Endothelial cell of umbilical vein (primary cell): ENCODE measurements around the gene FGFR3. TPM values are rescaled to one million over a fixed set of nuclear protein-coding genes. Genes with fewer than 3 reads are reported as not detected.

Source experiments
- BruUV-seq: library from RNA; stranded (reverse); fragments of 400-500 nt; replicated peaks from 2 replicates; lab custom pipeline; 2021; lab: Mats Ljungman, UMichigan
- CTCF ChIA-PET: fragments of 300-600, 350-600 bp; sonication (Branson Sonifier 250); formaldehyde crosslinking; loops from one replicate; lab custom pipeline; 2021; ENCODE audit warnings: antibody characterized with exemption, inconsistent platforms; lab: Charles Lee
- POLR2A ChIA-PET: fragments of 300-600, 350-600 bp; sonication (Branson Sonifier 250); formaldehyde crosslinking; loops from one replicate; lab custom pipeline; 2021; ENCODE audit warnings: antibody characterized with exemption, inconsistent platforms; lab: Charles Lee
- DNase-seq: peaks from one replicate; pipeline ENCODE4 v3.0.0-alpha.2; 2011; ENCODE audit warnings: low read depth, low spot score
- FAIRE-seq: peaks from 2 replicates; lab custom pipeline; 2011; peaks lifted over from hg19 to GRCh38; lab: Jason Lieb, UNC
- H2AFZ ChIP-seq: 2 replicates; pipeline ENCODE4 v1.6.0; 2012; ENCODE audit warnings: low read depth, low read length, control low read depth, inconsistent platforms
- H3K27ac ChIP-seq: 2 replicates; pipeline ENCODE4 v1.5.1; 2011; ENCODE audit warnings: low read depth, mild to moderate bottlenecking, control low read depth, low read length, moderate library complexity; ENCODE audit not compliant: insufficient read depth
- H3K27me3 ChIP-seq, 2 experiments: 2 replicates each; pipeline versions ENCODE4 v1.6.0 to v1.6.1; 2011; ENCODE audit warnings: low read length in 2 of 2, mixed read lengths in 1 of 2; ENCODE audit not compliant: control insufficient read depth in 2 of 2, insufficient read depth in 2 of 2
- H3K36me3 ChIP-seq, 2 experiments: 2 replicates in 1 of 2; 3 replicates in 1 of 2; pipeline ENCODE4 v1.5.1; 2011; ENCODE audit warnings: low read length in 2 of 2, mild to moderate bottlenecking in 1 of 2, moderate library complexity in 1 of 2; ENCODE audit not compliant: control insufficient read depth in 2 of 2, insufficient read depth in 2 of 2; ENCODE audit errors: extremely low read depth in 1 of 2
- H3K4me1 ChIP-seq: 3 replicates; pipeline ENCODE4 v1.5.1; 2011; ENCODE audit warnings: mild to moderate bottlenecking, low read length; ENCODE audit not compliant: control insufficient read depth, insufficient read depth; ENCODE audit errors: extremely low read depth
- H3K4me2 ChIP-seq: 2 replicates; pipeline ENCODE4 v1.6.1; 2011; ENCODE audit warnings: low read length, control low read depth, mixed read lengths; ENCODE audit not compliant: insufficient read depth
- H3K4me3 ChIP-seq, 3 experiments: fragments of 200-600 bp in 1 of 3; sonication (generic), shearing (Covaris generic) in 1 of 3; replicated peaks in 1 of 3; 2 replicates each; pipeline ENCODE4 v1.5.1; 2011 to 2016; ENCODE audit warnings: control low read depth in 3 of 3, low read length in 3 of 3, mild to moderate bottlenecking in 2 of 3, inconsistent platforms in 1 of 3, low read depth in 1 of 3, moderate library complexity in 1 of 3; ENCODE audit not compliant: insufficient read depth in 1 of 3
- H3K79me2 ChIP-seq: 2 replicates; pipeline ENCODE4 v1.6.0; 2012; ENCODE audit warnings: low read length, inconsistent platforms; ENCODE audit not compliant: control insufficient read depth, insufficient read depth
- H3K9ac ChIP-seq: replicated peaks from 2 replicates; pipeline ENCODE3; 2011; ENCODE audit warnings: low read length, control low read depth; ENCODE audit not compliant: insufficient read depth; ENCODE audit errors: extremely low read depth
- H3K9me1 ChIP-seq: replicated peaks from 3 replicates; pipeline ENCODE4 v1.6.0; 2011; ENCODE audit warnings: mild to moderate bottlenecking, low read length; ENCODE audit not compliant: control insufficient read depth, insufficient read depth; ENCODE audit errors: extremely low read depth
- H3K9me3 ChIP-seq: replicated peaks from 2 replicates; pipeline ENCODE4 v1.5.1; 2012; ENCODE audit warnings: low read length, inconsistent platforms; ENCODE audit not compliant: control insufficient read depth, insufficient read depth
- H4K20me1 ChIP-seq: replicated peaks from 2 replicates; pipeline ENCODE3; 2011; ENCODE audit warnings: mild to moderate bottlenecking, low read length; ENCODE audit not compliant: control insufficient read depth, insufficient read depth; ENCODE audit errors: extremely low read depth
- EZH2 ChIP-seq: IDR thresholded peaks from 2 replicates; pipeline ENCODE4 v1.6.1; 2012; ENCODE audit warnings: borderline replicate concordance, low read depth, mild to moderate bottlenecking, moderate library complexity, low read length, inconsistent platforms; ENCODE audit not compliant: severe bottlenecking
- FOS ChIP-seq: IDR thresholded peaks from 2 replicates; pipeline ENCODE4 v1.6.1; 2011; ENCODE audit warnings: mild to moderate bottlenecking, low read length, moderate library complexity, borderline replicate concordance; ENCODE audit not compliant: insufficient read depth
- GATA2 ChIP-seq: IDR thresholded peaks from 2 replicates; pipeline ENCODE4 v1.7.0; 2011; ENCODE audit warnings: low read depth, mild to moderate bottlenecking, moderate library complexity, mixed read lengths, low read length; ENCODE audit not compliant: insufficient read length, insufficient read depth
- JUN ChIP-seq: IDR thresholded peaks from 2 replicates; pipeline ENCODE4 v1.6.1; 2011; ENCODE audit warnings: borderline replicate concordance, low read depth; ENCODE audit not compliant: insufficient read length, insufficient read depth
- MYC ChIP-seq: IDR thresholded peaks from one replicate; pipeline ENCODE4 v1.6.1; 2011; ENCODE audit warnings: mild to moderate bottlenecking, low read depth, low read length
- POLR2A ChIP-seq: IDR thresholded peaks from 2 replicates; pipeline ENCODE4 v1.6.1; 2012; ENCODE audit warnings: low read depth, mild to moderate bottlenecking, control low read depth, low read length
- POLR2AphosphoS5 ChIP-seq: IDR thresholded peaks from 2 replicates; pipeline ENCODE4 v1.6.1; 2012; ENCODE audit warnings: low read depth, mild to moderate bottlenecking, control low read depth, low read length, moderate library complexity; ENCODE audit not compliant: insufficient read depth
- dilution Hi-C: fragments of 300-500 bp; cut with MboI; formaldehyde crosslinking; loops from one replicate; pipeline ENCODE4 v1.15.0; 2019; ENCODE audit warnings: low sequenced_read_pairs; ENCODE audit not compliant: extremely low pct_ligation_motif_present
- intact Hi-C: fragments of 100-400 bp; cut with micrococcal nuclease; formaldehyde crosslinking; loops from one replicate; pipeline ENCODE4 v1.10.0; 2022
- polyA plus RNA-seq, 4 experiments: library from polyadenylated mRNA; depleted of rRNA in 3 of 4; stranded (reverse) in 3 of 4; unstranded in 1 of 4; fragments of >200 nt; gene quantifications; 2 replicates each; pipeline versions ENCODE4 v1.2.1 to v1.2.3, GENCODE V29; 2011 to 2012; ENCODE audit warnings: missing spikeins in 1 of 4
- total RNA-seq: library from RNA; stranded (reverse); gene quantifications from 2 replicates; pipeline ENCODE4 v1.2.3, GENCODE V29; 2021
- TF ChIP-seq, protein P1 (sequence below): IDR thresholded peaks from 2 replicates; pipeline ENCODE4 v1.6.1; 2011; ENCODE audit not compliant: insufficient read depth, insufficient read length
- TF ChIP-seq, protein P2 (sequence below), 2 donors: IDR thresholded peaks; 1 replicate in 1 of 2; 2 replicates in 1 of 2; pipeline ENCODE4 v1.5.1; 2011; ENCODE audit warnings: low read length in 2 of 2, mild to moderate bottlenecking in 2 of 2, moderate library complexity in 2 of 2, control low read depth in 1 of 2, inconsistent platforms in 1 of 2, low read depth in 1 of 2; ENCODE audit not compliant: insufficient read depth in 1 of 2; ENCODE audit errors: extremely low read depth in 1 of 2

Gene FGFR3
- total and polyA plus RNA-seq, 2 donors (not counting 3 experiments of a cell fraction or from before 2014, with no cell fraction given), result 0.73 to 1.2 TPM

DNA sequence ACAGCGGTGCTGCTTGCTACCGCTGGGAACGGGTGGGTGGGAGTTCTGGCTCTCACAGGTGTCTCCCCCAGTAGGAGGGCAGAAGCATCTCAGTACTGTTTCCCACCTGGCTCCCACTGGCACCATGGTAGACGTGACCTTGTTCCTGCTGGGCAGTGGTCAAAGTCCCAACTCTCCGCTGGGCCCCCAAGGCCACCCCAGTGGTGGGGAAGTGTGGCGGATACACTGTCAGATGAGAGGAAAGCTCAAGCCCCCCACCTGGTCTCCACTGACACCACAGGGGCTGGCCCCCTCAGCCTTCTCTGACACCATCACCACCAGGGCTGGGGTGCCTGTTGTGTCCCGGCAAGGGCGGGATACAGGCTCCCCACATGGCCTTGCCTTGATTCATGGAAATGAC, 38.2 kb downstream of the FGFR3 start:
- no TSS peak for BruUV-seq
- Histone ChIP-seq H3K9ac (no peak overlapping the region), H3K4me3 (no peak overlapping the region), H2AFZ (no peak overlapping the region), H3K4me2 (no peak overlapping the region), H3K4me1 (no peaks in the 10 kb centered on the region), H3K79me2 (no peaks in the 10 kb centered on the region), H3K9me3 (no peaks in the 10 kb centered on the region), H4K20me1 (no peaks in the 10 kb centered on the region), H3K27ac (no peak overlapping the region), H3K27me3 (no peaks in the 10 kb centered on the region), H3K9me1 (no peaks in the 10 kb centered on the region), H3K36me3 (peaks cover 14 to 48% of the 10 kb centered on the region in 2 experiments)
- dilution Hi-C loops, result no loop called here
- TF ChIP-seq, protein P1, sequence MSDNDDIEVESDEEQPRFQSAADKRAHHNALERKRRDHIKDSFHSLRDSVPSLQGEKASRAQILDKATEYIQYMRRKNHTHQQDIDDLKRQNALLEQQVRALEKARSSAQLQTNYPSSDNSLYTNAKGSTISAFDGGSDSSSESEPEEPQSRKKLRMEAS, result no peak
- TF ChIP-seq, protein P2, sequence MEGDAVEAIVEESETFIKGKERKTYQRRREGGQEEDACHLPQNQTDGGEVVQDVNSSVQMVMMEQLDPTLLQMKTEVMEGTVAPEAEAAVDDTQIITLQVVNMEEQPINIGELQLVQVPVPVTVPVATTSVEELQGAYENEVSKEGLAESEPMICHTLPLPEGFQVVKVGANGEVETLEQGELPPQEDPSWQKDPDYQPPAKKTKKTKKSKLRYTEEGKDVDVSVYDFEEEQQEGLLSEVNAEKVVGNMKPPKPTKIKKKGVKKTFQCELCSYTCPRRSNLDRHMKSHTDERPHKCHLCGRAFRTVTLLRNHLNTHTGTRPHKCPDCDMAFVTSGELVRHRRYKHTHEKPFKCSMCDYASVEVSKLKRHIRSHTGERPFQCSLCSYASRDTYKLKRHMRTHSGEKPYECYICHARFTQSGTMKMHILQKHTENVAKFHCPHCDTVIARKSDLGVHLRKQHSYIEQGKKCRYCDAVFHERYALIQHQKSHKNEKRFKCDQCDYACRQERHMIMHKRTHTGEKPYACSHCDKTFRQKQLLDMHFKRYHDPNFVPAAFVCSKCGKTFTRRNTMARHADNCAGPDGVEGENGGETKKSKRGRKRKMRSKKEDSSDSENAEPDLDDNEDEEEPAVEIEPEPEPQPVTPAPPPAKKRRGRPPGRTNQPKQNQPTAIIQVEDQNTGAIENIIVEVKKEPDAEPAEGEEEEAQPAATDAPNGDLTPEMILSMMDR (IDR thresholded peaks at IDR 0.05; ENCODE audit: extremely low read depth in 1 of 2, insufficient read depth in 1 of 2, low read depth in 1 of 2, low read length in 2 of 2), result no peak
- no peak for TF ChIP-seq MYC
- no peak for TF ChIP-seq POLR2A
- TF ChIP-seq EZH2, result no peak
- FAIRE-seq (no peak), DNase-seq (no peak)
- ChIA-PET POLR2A (no interaction called here), CTCF (interaction anchor here (1.2 to 1.7 kb wide), 3 partner anchors 13 to 85 kb away, joined by 3 to 7 read pairs (median 4); no protein-coding TSS in a partner anchor)
- intact Hi-C loops, result no loop called here

DNA sequence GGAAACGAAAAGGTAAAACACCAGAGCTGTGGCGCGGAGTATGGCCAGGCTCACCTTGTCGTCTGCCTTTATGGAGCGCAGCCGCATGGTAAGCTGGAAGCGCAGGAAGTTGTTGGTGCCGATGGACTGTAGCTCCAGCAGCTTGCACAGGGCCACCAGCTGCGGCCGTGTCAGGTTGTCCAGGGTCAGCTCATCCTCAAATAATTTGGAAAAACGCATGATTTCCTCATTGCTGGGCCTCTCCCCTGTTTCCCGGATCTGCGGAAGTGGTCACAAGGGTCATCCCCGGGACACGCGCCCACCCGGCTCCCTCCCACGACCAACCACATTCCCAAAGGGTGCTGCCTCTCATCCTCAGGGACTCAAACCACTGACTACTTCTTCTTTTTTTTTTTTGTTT, 39.6 kb downstream of the FGFR3 start:
- H3K79me2 ChIP-seq, result peaks cover 3% of the 10 kb centered on the region
- H3K4me2 ChIP-seq, result no peak overlapping the region
- ChIA-PET POLR2A (no interaction called here), CTCF (interaction anchor here (1.7 kb wide), 1 partner anchor 84 kb away, joined by 4 read pairs; no protein-coding TSS in a partner anchor)
- H3K27ac ChIP-seq, result no peak overlapping the region
- FAIRE-seq, result no peak
- no peaks in the 10 kb centered on the region for H3K9me3 ChIP-seq
- H3K36me3 ChIP-seq, result peaks cover 14 to 52% of the 10 kb centered on the region in 2 experiments
- H4K20me1 ChIP-seq, result no peaks in the 10 kb centered on the region
- H2AFZ ChIP-seq, result no peak overlapping the region
- no peaks in the 10 kb centered on the region for H3K9me1 ChIP-seq
- no TSS peak for BruUV-seq
- no peaks in the 10 kb centered on the region for H3K27me3 ChIP-seq
- DNase-seq, result no peak
- no peaks in the 10 kb centered on the region for H3K4me1 ChIP-seq
- intact Hi-C loops, result no loop called here
- TF ChIP-seq MYC (no peak), FOS (no peak), EZH2 (no peak), POLR2AphosphoS5 (no peak), JUN (no peak), POLR2A (no peak), GATA2 (no peak)
- TF ChIP-seq, protein P1, result no peak
- TF ChIP-seq, protein P2 (IDR thresholded peaks at IDR 0.05; ENCODE audit: extremely low read depth in 1 of 2, insufficient read depth in 1 of 2, low read depth in 1 of 2, low read length in 2 of 2), result no peak
- H3K4me3 ChIP-seq, result no peak overlapping the region
- dilution Hi-C loops, result no loop called here
- H3K9ac ChIP-seq, result no peak overlapping the region
